Measurements from ENCODE around the gene MAPK10.

GRCh38 chr4:86130160-86130933, 229.5 kb downstream of the MAPK10 start:
- TF ChIP-seq ZNF274 (IDR thresholded peaks at IDR 0.05; ENCODE audit: insufficient read depth, insufficient read length): no peak
- TF ChIP-seq, protein P1, sequence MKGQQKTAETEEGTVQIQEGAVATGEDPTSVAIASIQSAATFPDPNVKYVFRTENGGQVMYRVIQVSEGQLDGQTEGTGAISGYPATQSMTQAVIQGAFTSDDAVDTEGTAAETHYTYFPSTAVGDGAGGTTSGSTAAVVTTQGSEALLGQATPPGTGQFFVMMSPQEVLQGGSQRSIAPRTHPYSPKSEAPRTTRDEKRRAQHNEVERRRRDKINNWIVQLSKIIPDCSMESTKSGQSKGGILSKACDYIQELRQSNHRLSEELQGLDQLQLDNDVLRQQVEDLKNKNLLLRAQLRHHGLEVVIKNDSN (IDR thresholded peaks at IDR 0.05; ENCODE audit: borderline replicate concordance, extremely low read length, insufficient read depth, low read depth, low read length): no peak

Data from GM12878 (cell line).